Esophagus squamous epithelium (tissue), 4 donors: ENCODE results near the gene TCEAL9.

Experiments
- POLR2A ChIP-seq, 4 donors: fragments of 450-650 bp; IDR thresholded peaks; one replicate each; pipeline ENCODE4 v1.6.1; 2017; ENCODE audit warnings: antibody characterized with exemption in 4 of 4, mild to moderate bottlenecking in 4 of 4, moderate library complexity in 3 of 4
- TF ChIP-seq, protein P1 (sequence below), 6 experiments: fragments of 450-650 bp in 4 of 6; fragments of 200-600 bp in 2 of 6; sonication (generic) in 2 of 6; IDR thresholded peaks; one replicate each; pipeline ENCODE4 v1.5.1; 2016 to 2019; ENCODE audit warnings: antibody characterized with exemption in 6 of 6, mild to moderate bottlenecking in 4 of 6, moderate library complexity in 4 of 6

DNA sequence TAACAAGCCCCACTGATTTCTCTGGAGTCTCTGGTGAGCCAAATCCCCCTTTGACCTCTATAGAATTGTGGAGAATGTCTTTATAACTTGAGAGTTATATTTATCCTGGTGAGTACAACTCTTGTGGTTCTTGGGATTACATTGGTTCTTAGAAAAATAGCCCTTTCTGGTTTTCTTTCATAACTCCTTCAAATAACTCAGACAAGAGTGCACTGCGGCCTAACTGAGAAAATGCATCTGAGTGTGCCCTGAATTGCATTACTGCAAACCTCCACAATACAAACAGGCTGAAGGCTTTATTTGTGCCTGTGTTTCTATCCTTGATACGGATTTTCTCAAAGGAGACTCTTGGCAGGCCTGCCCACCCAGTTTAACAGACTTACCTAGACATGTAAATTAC lies 22.7 kb downstream of the TCEAL9 start:
- TF ChIP-seq, protein P1, sequence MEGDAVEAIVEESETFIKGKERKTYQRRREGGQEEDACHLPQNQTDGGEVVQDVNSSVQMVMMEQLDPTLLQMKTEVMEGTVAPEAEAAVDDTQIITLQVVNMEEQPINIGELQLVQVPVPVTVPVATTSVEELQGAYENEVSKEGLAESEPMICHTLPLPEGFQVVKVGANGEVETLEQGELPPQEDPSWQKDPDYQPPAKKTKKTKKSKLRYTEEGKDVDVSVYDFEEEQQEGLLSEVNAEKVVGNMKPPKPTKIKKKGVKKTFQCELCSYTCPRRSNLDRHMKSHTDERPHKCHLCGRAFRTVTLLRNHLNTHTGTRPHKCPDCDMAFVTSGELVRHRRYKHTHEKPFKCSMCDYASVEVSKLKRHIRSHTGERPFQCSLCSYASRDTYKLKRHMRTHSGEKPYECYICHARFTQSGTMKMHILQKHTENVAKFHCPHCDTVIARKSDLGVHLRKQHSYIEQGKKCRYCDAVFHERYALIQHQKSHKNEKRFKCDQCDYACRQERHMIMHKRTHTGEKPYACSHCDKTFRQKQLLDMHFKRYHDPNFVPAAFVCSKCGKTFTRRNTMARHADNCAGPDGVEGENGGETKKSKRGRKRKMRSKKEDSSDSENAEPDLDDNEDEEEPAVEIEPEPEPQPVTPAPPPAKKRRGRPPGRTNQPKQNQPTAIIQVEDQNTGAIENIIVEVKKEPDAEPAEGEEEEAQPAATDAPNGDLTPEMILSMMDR (IDR thresholded peaks at IDR 0.05): no peak
- no peak for TF ChIP-seq POLR2A (IDR thresholded peaks at IDR 0.05)
